Osteoblast (primary cell): Measurements from ENCODE around the gene ZMIZ1. TPM values are rescaled to one million over a fixed set of nuclear protein-coding genes. Genes with fewer than 3 reads are reported as not detected.
A peak's percentile ranks its signal among the peaks of the same experiment; 100 is the strongest.

Source experiments
- DNase-seq: peaks from one replicate; pipeline ENCODE4 v3.0.0; 2011; ENCODE audit warnings: low spot score, mixed read lengths; ENCODE audit not compliant: insufficient read length; ENCODE audit errors: missing footprints
- H2AFZ ChIP-seq: 2 replicates; pipeline ENCODE4 v1.6.0; 2011; ENCODE audit warnings: mild to moderate bottlenecking, low read length
- H3K27ac ChIP-seq: 2 replicates; pipeline ENCODE4 v1.5.1; 2011; ENCODE audit warnings: mild to moderate bottlenecking, low read depth, low read length, moderate library complexity
- H3K27me3 ChIP-seq: 2 replicates; pipeline ENCODE4 v1.6.0; 2012; ENCODE audit warnings: mild to moderate bottlenecking, control low read depth, inconsistent platforms, low read length, moderate library complexity; ENCODE audit not compliant: insufficient read depth
- H3K36me3 ChIP-seq: 2 replicates; pipeline ENCODE4 v1.5.1; 2011; ENCODE audit warnings: mild to moderate bottlenecking, low read length, control low read depth, moderate library complexity; ENCODE audit not compliant: insufficient read depth
- H3K4me1 ChIP-seq: 2 replicates; pipeline ENCODE4 v1.5.1; 2011; ENCODE audit warnings: mild to moderate bottlenecking, low read length, control low read depth, moderate library complexity; ENCODE audit not compliant: insufficient read depth
- H3K4me2 ChIP-seq: 2 replicates; pipeline ENCODE4 v1.6.0; 2011; ENCODE audit warnings: mild to moderate bottlenecking, low read length; ENCODE audit not compliant: insufficient read depth
- H3K4me3 ChIP-seq: fragments of 200-600 bp; sonication (generic); 3 replicates; pipeline ENCODE4 v1.5.1; 2012; ENCODE audit warnings: mild to moderate bottlenecking, low read length, inconsistent platforms; ENCODE audit not compliant: insufficient read depth
- H3K79me2 ChIP-seq: 2 replicates; pipeline ENCODE4 v1.6.0; 2012; ENCODE audit warnings: mild to moderate bottlenecking, low read length, control low read depth, inconsistent platforms; ENCODE audit not compliant: insufficient read depth
- H3K9me3 ChIP-seq: 2 replicates; pipeline ENCODE4 v1.5.1; 2011; ENCODE audit warnings: low read depth, low read length, control low read depth
- H4K20me1 ChIP-seq: 2 replicates; pipeline ENCODE4 v1.6.0; 2012; ENCODE audit warnings: mild to moderate bottlenecking, low read length, control low read depth; ENCODE audit not compliant: insufficient read depth
- total RNA-seq: library from RNA; depleted of rRNA; stranded (reverse); fragments of >200 nt; gene quantifications from 2 replicates; pipeline ENCODE4 v1.2.3, GENCODE V29; 2012
- TF ChIP-seq, protein P1 (sequence below): IDR thresholded peaks from 2 replicates; pipeline ENCODE4 v1.5.1; 2011; ENCODE audit warnings: mild to moderate bottlenecking, low read depth, low read length, moderate library complexity; ENCODE audit errors: extremely low read depth

ZMIZ1 gene
- total RNA-seq, 1 donor: 40.9 TPM

DNA sequence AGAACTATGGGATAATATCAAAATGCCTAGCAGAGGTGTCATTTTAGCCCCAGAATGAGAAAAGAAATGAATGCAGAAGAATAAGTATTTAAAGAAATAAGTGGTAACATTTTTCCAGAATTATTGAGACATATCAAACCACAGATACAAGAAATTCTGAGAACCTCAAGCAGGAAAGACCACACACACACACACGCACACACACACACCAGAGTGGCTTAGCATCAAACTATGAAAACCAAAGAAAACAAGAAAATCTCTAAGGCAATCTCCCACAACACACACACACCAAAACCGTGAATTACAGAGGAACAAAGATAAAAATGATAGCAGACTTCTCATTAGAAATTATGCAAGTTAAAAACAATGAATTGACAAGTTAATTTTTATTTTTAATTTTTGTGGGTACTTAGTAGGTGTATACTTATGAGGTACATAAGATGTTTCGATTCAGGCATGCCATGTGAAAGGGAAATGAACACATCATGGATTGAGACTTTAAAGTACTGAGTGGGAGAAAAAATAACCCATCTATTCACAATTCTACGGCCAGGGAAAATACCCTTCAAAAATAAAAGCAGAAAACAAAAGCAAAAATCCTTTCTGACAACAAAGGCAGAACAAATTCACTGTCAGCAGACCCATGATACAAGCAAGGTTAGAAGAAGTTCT lies 293.1 kb downstream of the ZMIZ1 start:
- Histone ChIP-seq H2AFZ (no peak overlapping the region), H3K36me3 (no peaks in the 10 kb centered on the region), H4K20me1 (no peaks in the 10 kb centered on the region), H3K27me3 (no peaks in the 10 kb centered on the region), H3K9me3 (peaks cover 4% of the 10 kb centered on the region), H3K4me2 (no peak overlapping the region), H3K27ac (no peak overlapping the region), H3K4me1 (peaks cover 7% of the 10 kb centered on the region), H3K4me3 (no peak overlapping the region), H3K79me2 (no peaks in the 10 kb centered on the region)
- TF ChIP-seq, protein P1, sequence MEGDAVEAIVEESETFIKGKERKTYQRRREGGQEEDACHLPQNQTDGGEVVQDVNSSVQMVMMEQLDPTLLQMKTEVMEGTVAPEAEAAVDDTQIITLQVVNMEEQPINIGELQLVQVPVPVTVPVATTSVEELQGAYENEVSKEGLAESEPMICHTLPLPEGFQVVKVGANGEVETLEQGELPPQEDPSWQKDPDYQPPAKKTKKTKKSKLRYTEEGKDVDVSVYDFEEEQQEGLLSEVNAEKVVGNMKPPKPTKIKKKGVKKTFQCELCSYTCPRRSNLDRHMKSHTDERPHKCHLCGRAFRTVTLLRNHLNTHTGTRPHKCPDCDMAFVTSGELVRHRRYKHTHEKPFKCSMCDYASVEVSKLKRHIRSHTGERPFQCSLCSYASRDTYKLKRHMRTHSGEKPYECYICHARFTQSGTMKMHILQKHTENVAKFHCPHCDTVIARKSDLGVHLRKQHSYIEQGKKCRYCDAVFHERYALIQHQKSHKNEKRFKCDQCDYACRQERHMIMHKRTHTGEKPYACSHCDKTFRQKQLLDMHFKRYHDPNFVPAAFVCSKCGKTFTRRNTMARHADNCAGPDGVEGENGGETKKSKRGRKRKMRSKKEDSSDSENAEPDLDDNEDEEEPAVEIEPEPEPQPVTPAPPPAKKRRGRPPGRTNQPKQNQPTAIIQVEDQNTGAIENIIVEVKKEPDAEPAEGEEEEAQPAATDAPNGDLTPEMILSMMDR: no peak
- peak; percentile 50 for DNase-seq
